ENCODE measurements around the gene PLXNA4. TPM values are rescaled to one million over a fixed set of nuclear protein-coding genes. Genes with fewer than 3 reads are reported as not detected.

PLXNA4 gene
- total RNA-seq, 1 donor from 2014 or later: 21.7 TPM

DNA sequence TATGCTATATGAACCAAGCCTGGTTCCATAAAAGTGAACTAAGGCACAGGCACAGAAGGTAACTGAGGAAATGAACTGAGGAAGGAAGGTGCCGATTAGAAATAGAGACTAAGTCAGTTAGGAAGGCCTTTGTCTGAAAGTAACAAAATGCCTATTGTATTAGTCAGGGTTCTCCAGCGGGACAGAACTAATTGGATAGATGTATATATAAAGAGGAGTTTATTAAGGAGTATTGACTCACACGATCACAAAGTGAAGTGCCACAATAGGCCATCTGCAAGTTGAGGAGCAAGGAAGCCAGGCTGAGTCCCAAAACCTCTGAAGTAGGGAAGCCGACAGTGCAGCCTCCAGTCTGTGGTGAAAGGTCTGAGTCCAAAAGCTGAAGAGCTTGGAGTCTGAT lies 13.9 kb upstream of the PLXNA4 start:
- H3K27me3 Mint-ChIP-seq (ENCODE audit: low read depth): peaks cover 7% of the 10 kb centered on the region
- no peak for TF ChIP-seq CTCF (conservative IDR thresholded peaks at IDR 0.05)
- H3K9me3 Mint-ChIP-seq: peaks cover 2% of the 10 kb centered on the region
- no peak overlapping the region for H3K27ac Mint-ChIP-seq (ENCODE audit: unreplicated experiment)
- H3K4me1 Mint-ChIP-seq: peaks cover 21% of the 10 kb centered on the region
- no peaks in the 10 kb centered on the region for H3K36me3 Mint-ChIP-seq (ENCODE audit: low read depth)
- no peak overlapping the region for H3K4me3 Mint-ChIP-seq
- no peak for DNase-seq (ENCODE audit: low read depth, low spot score)

GRCh38 chr7:132588596-132588995 lies 12.3 kb upstream of the PLXNA4 start:
- H3K27me3 Mint-ChIP-seq (ENCODE audit: low read depth): peaks cover 9% of the 10 kb centered on the region
- H3K9me3 Mint-ChIP-seq: peaks cover 2% of the 10 kb centered on the region
- no peak for DNase-seq (ENCODE audit: low read depth, low spot score)
- peaks cover 28% of the 10 kb centered on the region for H3K4me1 Mint-ChIP-seq
- H3K27ac Mint-ChIP-seq (ENCODE audit: unreplicated experiment): no peak overlapping the region
- TF ChIP-seq CTCF (conservative IDR thresholded peaks at IDR 0.05): no peak
- H3K4me3 Mint-ChIP-seq: no peak overlapping the region
- H3K36me3 Mint-ChIP-seq (ENCODE audit: low read depth): no peaks in the 10 kb centered on the region

DNA sequence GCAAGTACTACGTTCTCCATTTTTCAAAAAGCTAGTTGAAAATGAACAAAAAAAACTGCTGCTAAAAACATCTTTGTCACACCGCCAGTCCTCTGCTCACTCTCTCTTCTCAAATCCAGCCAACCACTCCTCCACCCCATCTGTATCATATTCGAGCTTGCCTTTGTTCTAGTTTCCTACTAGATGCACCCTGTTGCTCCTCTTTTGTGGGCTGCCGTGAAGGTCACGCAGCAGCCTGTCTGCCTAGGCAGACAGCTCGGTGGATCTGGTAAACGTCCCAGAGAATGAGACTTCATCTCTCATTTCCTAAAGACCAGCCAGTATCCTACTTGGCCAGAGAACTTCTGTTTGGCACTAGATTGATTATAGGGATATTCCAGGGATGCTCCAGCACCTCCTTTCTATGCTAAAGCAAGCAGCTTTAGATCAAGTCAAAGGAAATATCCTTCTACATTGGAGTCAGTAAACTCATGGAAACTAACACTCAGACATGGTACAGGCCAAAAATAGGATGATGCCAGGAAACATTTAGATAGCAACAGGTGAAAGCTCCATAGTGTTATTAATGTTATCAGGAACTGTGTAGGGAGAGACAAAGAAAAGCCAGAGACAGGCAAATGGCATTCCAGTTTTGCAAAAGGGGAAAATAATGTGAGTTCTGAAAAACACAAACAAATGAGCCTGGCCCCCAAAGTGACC lies 8.7 kb upstream of the PLXNA4 start:
- Mint-ChIP-seq H3K9me3 (peaks cover 2% of the 10 kb centered on the region), H3K27ac (ENCODE audit: unreplicated experiment) (no peak overlapping the region), H3K4me3 (no peak overlapping the region), H3K27me3 (ENCODE audit: low read depth) (peaks cover 16% of the 10 kb centered on the region), H3K36me3 (ENCODE audit: low read depth) (no peaks in the 10 kb centered on the region), H3K4me1 (peaks cover 20% of the 10 kb centered on the region)
- DNase-seq (ENCODE audit: low read depth, low spot score): no peak
- no peak for TF ChIP-seq CTCF (conservative IDR thresholded peaks at IDR 0.05)

- H3K27me3 Mint-ChIP-seq (ENCODE audit: low read depth): peaks cover 33% of the 10 kb centered on the region
- H3K4me1 Mint-ChIP-seq: peaks cover 16% of the 10 kb centered on the region
- no peaks in the 10 kb centered on the region for H3K36me3 Mint-ChIP-seq (ENCODE audit: low read depth)
- no peak for DNase-seq (ENCODE audit: low read depth, low spot score)
- H3K27ac Mint-ChIP-seq (ENCODE audit: unreplicated experiment): no peak overlapping the region
- no peak for TF ChIP-seq CTCF (conservative IDR thresholded peaks at IDR 0.05)
- H3K4me3 Mint-ChIP-seq: no peak overlapping the region
- H3K9me3 Mint-ChIP-seq: no peaks in the 10 kb centered on the region
Observed at GRCh38 chr7:132581431-132581830, 5.2 kb upstream of the PLXNA4 start.

GRCh38 chr7:132580717-132581285 lies 4.5 kb upstream of the PLXNA4 start:
- peak; percentile 83 for TF ChIP-seq CTCF (conservative IDR thresholded peaks at IDR 0.05)
- Mint-ChIP-seq H3K27me3 (ENCODE audit: low read depth) (peaks cover 38% of the 10 kb centered on the region), H3K4me1 (peaks cover 17% of the 10 kb centered on the region), H3K4me3 (peak overlapping the region; percentile 53), H3K36me3 (ENCODE audit: low read depth) (no peaks in the 10 kb centered on the region), H3K9me3 (no peaks in the 10 kb centered on the region), H3K27ac (ENCODE audit: unreplicated experiment) (no peak overlapping the region)
- DNase-seq (ENCODE audit: low read depth, low spot score): peak; percentile 82
